ENCODE results near the gene PADI4. TPM values are rescaled to one million over a fixed set of nuclear protein-coding genes. Genes with fewer than 3 reads are reported as not detected.

Gene PADI4
- total and polyA plus RNA-seq, 2 of the 4 experiments (the other 2 are of a cell fraction) = not detected

GRCh38 chr1:17258758-17259130 lies 49.3 kb upstream of the PADI4 start:
- ATAC-seq (ENCODE audit: low read depth) (no peak; the same call in 1 of the 2 replicates), DNase-seq (no peak)
- Histone ChIP-seq H2BK5ac (ENCODE audit: low read depth, low read length, poor library complexity, severe bottlenecking) (no peak overlapping the region), H2BK15ac (ENCODE audit: low read depth, low read length) (no peak overlapping the region), H3K56ac (ENCODE audit: extremely low read depth, insufficient read depth, low read length) (no peak overlapping the region), H3K9ac (ENCODE audit: low read depth, low read length) (no peak overlapping the region), H3K4ac (ENCODE audit: low read depth, low read length) (no peak overlapping the region), H3K23ac (ENCODE audit: low read depth, low read length) (no peak overlapping the region; the same call in 1 of the 2 replicates), H2BK20ac (ENCODE audit: low read depth, low read length) (no peak overlapping the region), H3K36me3 (ENCODE audit: control insufficient read depth, insufficient read depth, low read length) (no peaks in the 10 kb centered on the region), H2AK9ac (replicated peaks; ENCODE audit: low read depth, low read length, poor library complexity) (no peak overlapping the region), H4K5ac (ENCODE audit: low read depth, low read length) (no peak overlapping the region), H2AFZ (replicated peaks; ENCODE audit: low read length, poor library complexity) (no peak overlapping the region), H3K4me3 (ENCODE audit: insufficient read depth, low read depth, low read length) (no peak overlapping the region), H2BK120ac (ENCODE audit: low read depth, low read length) (no peak overlapping the region), H3K9me1 (ENCODE audit: insufficient read depth, low read length) (no peaks in the 10 kb centered on the region; the same call in 1 of the 2 replicates), H3K4me2 (ENCODE audit: low read depth, low read length) (no peak overlapping the region), H3K9me3 (ENCODE audit: control insufficient read depth, insufficient read depth, low read length) (no peaks in the 10 kb centered on the region; the same call in 1 of the 2 replicates), H3K27ac (ENCODE audit: insufficient read depth, low read length) (no peak overlapping the region), H2AK5ac (ENCODE audit: low read depth, low read length) (no peak overlapping the region), H4K8ac (ENCODE audit: low read depth in 2 of 2, low read length in 2 of 2) (no peak overlapping the region), H3K27me3 (ENCODE audit: control insufficient read depth, insufficient read depth, low read length) (peaks cover 15% of the 10 kb centered on the region), H3K18ac (ENCODE audit: low read depth, low read length) (no peak overlapping the region), H4K20me1 (ENCODE audit: insufficient read depth, low read length) (peaks cover 4% of the 10 kb centered on the region; the same call in 1 of the 2 replicates), H3K79me1 (ENCODE audit: low read depth in 1 of 2, low read length in 2 of 2) (no peaks in the 10 kb centered on the region), H3K14ac (replicated peaks; ENCODE audit: low read depth, low read length) (no peak overlapping the region), H4K91ac (ENCODE audit: insufficient read depth, low read depth, low read length) (no peak overlapping the region), H3K4me1 (ENCODE audit: control insufficient read depth, insufficient read depth, low read length) (peaks cover 7% of the 10 kb centered on the region)
- no peak for TF ChIP-seq MAZ (IDR thresholded peaks at IDR 0.05; ENCODE audit: borderline replicate concordance, low read depth, low read length)
- BruUV-seq (replicated peaks) = no TSS peak
- ChIA-PET CTCF (interaction anchor here (1.0 to 1.8 kb wide), 2 partner anchors 22 to 133 kb away, joined by 3 to 8 read pairs; no protein-coding TSS in a partner anchor), POLR2A (ENCODE audit: unreplicated experiment) (no interaction called here)
- 100% methylated on average over 1 of the region's 6 CpGs; no CpG with 5 or more reads in 1 of the 2 experiments for WGBS, 2 experiments (ENCODE audit: extremely low coverage in 2 of 2, insufficient read length in 1 of 2)
- dilution Hi-C loops (cut with HindIII; ENCODE audit: low sequenced_read_pairs, unreplicated experiment) (no loop called here), intact Hi-C loops (cut with micrococcal nuclease) (no loop called here), in situ Hi-C loops (cut with MboI; ENCODE audit: low sequenced_read_pairs) (no loop called here)

Data from IMR-90 (cell line).